ENCODE data around the gene HPSE2.
"Not testable (repeated sequence)": the region's sequence is repeated elsewhere in the genome, so short reads cannot be mapped to it uniquely, and the experiment has no call there.

HPSE2 gene

DNA sequence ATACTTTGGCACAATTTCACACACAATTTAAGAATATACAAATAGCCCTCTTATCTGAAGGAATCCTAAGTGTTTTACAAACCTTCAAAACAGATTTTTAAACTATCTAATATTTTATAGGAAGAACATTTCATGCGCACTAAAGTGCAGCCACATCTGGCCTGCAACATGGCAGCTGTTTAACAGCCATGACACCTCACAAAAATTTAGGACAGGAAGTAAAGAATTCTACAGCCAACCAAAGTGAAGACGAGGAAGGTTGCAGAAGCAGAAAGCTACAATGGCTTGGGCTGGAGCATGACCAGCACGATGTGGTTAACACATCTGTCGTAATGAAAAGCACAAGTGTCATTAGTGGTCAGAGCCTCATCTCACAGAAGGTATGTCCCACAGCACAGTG lies 238.1 kb downstream of the HPSE2 start:
- Histone ChIP-seq H4K20me1 (ENCODE audit: insufficient read depth, low read length) (no peaks in the 10 kb centered on the region), H3K4me3 (ENCODE audit: low read depth in 1 of 2, low read length in 2 of 2) (no peak overlapping the region), H3K79me2 (ENCODE audit: insufficient read depth, low read length) (no peaks in the 10 kb centered on the region), H3K4me2 (ENCODE audit: insufficient read depth, low read length) (no peak overlapping the region), H3K36me3 (ENCODE audit: insufficient read depth, low read length) (no peaks in the 10 kb centered on the region), H2AFZ (ENCODE audit: low read depth, low read length) (no peak overlapping the region), H3K27me3 (ENCODE audit: insufficient read depth, low read length, poor library complexity) (no peaks in the 10 kb centered on the region), H3K9ac (ENCODE audit: low read depth, low read length) (no peak overlapping the region), H3K9me3 (ENCODE audit: insufficient read depth, low read length, severe bottlenecking) (no peaks in the 10 kb centered on the region), H3K4me1 (ENCODE audit: insufficient read depth, low read length) (no peaks in the 10 kb centered on the region), H3K27ac (ENCODE audit: low read length) (no peak overlapping the region)
- DNase-seq (no peak), ATAC-seq (ENCODE audit: insufficient read depth, low read depth) (no peak)
- TF ChIP-seq, protein P1, sequence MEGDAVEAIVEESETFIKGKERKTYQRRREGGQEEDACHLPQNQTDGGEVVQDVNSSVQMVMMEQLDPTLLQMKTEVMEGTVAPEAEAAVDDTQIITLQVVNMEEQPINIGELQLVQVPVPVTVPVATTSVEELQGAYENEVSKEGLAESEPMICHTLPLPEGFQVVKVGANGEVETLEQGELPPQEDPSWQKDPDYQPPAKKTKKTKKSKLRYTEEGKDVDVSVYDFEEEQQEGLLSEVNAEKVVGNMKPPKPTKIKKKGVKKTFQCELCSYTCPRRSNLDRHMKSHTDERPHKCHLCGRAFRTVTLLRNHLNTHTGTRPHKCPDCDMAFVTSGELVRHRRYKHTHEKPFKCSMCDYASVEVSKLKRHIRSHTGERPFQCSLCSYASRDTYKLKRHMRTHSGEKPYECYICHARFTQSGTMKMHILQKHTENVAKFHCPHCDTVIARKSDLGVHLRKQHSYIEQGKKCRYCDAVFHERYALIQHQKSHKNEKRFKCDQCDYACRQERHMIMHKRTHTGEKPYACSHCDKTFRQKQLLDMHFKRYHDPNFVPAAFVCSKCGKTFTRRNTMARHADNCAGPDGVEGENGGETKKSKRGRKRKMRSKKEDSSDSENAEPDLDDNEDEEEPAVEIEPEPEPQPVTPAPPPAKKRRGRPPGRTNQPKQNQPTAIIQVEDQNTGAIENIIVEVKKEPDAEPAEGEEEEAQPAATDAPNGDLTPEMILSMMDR (IDR thresholded peaks at IDR 0.05; ENCODE audit: borderline replicate concordance, extremely low read depth, low read length, poor library complexity, severe bottlenecking), result no peak
- no peak for TF ChIP-seq EZH2 (IDR thresholded peaks at IDR 0.05; ENCODE audit: borderline replicate concordance, low read depth, low read length, severe bottlenecking)

- H2AFZ ChIP-seq (ENCODE audit: low read depth, low read length), result no peak overlapping the region
- ATAC-seq (ENCODE audit: insufficient read depth, low read depth) (no peak), DNase-seq (no peak)
- H3K79me2 ChIP-seq (ENCODE audit: insufficient read depth, low read length), result no peaks in the 10 kb centered on the region
- no peak overlapping the region for H3K4me3 ChIP-seq (ENCODE audit: low read depth in 1 of 2, low read length in 2 of 2)
- no peaks in the 10 kb centered on the region for H4K20me1 ChIP-seq (ENCODE audit: insufficient read depth, low read length)
- H3K27ac ChIP-seq (ENCODE audit: low read length), result no peak overlapping the region
- H3K27me3 ChIP-seq (ENCODE audit: insufficient read depth, low read length, poor library complexity), result no peaks in the 10 kb centered on the region
- H3K4me2 ChIP-seq (ENCODE audit: insufficient read depth, low read length), result no peak overlapping the region
- no peaks in the 10 kb centered on the region for H3K9me3 ChIP-seq (ENCODE audit: insufficient read depth, low read length, severe bottlenecking)
- no peak overlapping the region for H3K9ac ChIP-seq (ENCODE audit: low read depth, low read length)
- TF ChIP-seq EZH2 (IDR thresholded peaks at IDR 0.05; ENCODE audit: borderline replicate concordance, low read depth, low read length, severe bottlenecking), result no peak
- TF ChIP-seq, protein P1 (IDR thresholded peaks at IDR 0.05; ENCODE audit: borderline replicate concordance, extremely low read depth, low read length, poor library complexity, severe bottlenecking), result no peak
- H3K4me1 ChIP-seq (ENCODE audit: insufficient read depth, low read length), result no peaks in the 10 kb centered on the region
- H3K36me3 ChIP-seq (ENCODE audit: insufficient read depth, low read length), result no peaks in the 10 kb centered on the region
Observed at GRCh38 chr10:98994030-98994429, 241.6 kb downstream of the HPSE2 start.

- not testable (repeated sequence) for H3K79me2 ChIP-seq (ENCODE audit: insufficient read depth, low read length); H3K36me3 ChIP-seq (ENCODE audit: insufficient read depth, low read length); H3K4me2 ChIP-seq (ENCODE audit: insufficient read depth, low read length); ATAC-seq (ENCODE audit: insufficient read depth, low read depth); H3K4me1 ChIP-seq (ENCODE audit: insufficient read depth, low read length); H4K20me1 ChIP-seq (ENCODE audit: insufficient read depth, low read length); DNase-seq; H3K4me3 ChIP-seq (ENCODE audit: low read depth in 1 of 2, low read length in 2 of 2); H2AFZ ChIP-seq (ENCODE audit: low read depth, low read length); H3K27me3 ChIP-seq (ENCODE audit: insufficient read depth, low read length, poor library complexity); H3K9me3 ChIP-seq (ENCODE audit: insufficient read depth, low read length, severe bottlenecking); H3K27ac ChIP-seq (ENCODE audit: low read length); H3K9ac ChIP-seq (ENCODE audit: low read depth, low read length)
Observed at GRCh38 chr10:98983751-98984150, 251.9 kb downstream of the HPSE2 start.

- Histone ChIP-seq H3K9ac (ENCODE audit: low read depth, low read length) (no peak overlapping the region), H3K36me3 (ENCODE audit: insufficient read depth, low read length) (no peaks in the 10 kb centered on the region), H3K4me2 (ENCODE audit: insufficient read depth, low read length) (no peak overlapping the region), H3K4me3 (ENCODE audit: low read depth in 1 of 2, low read length in 2 of 2) (no peak overlapping the region), H3K27ac (ENCODE audit: low read length) (no peak overlapping the region), H3K4me1 (ENCODE audit: insufficient read depth, low read length) (no peaks in the 10 kb centered on the region), H3K9me3 (ENCODE audit: insufficient read depth, low read length, severe bottlenecking) (no peaks in the 10 kb centered on the region), H4K20me1 (ENCODE audit: insufficient read depth, low read length) (no peaks in the 10 kb centered on the region), H2AFZ (ENCODE audit: low read depth, low read length) (no peak overlapping the region), H3K79me2 (ENCODE audit: insufficient read depth, low read length) (no peaks in the 10 kb centered on the region), H3K27me3 (ENCODE audit: insufficient read depth, low read length, poor library complexity) (no peaks in the 10 kb centered on the region)
- ATAC-seq (ENCODE audit: insufficient read depth, low read depth), result no peak
- TF ChIP-seq EZH2 (IDR thresholded peaks at IDR 0.05; ENCODE audit: borderline replicate concordance, low read depth, low read length, severe bottlenecking), result no peak
- TF ChIP-seq, protein P1 (IDR thresholded peaks at IDR 0.05; ENCODE audit: borderline replicate concordance, extremely low read depth, low read length, poor library complexity, severe bottlenecking), result no peak
- no peak for DNase-seq
Observed at GRCh38 chr10:98980353-98980752, 255.3 kb downstream of the HPSE2 start.

Measured in DND-41 (cell line).